ENCODE measurements around the gene SLC25A17. TPM values are rescaled to one million over a fixed set of nuclear protein-coding genes. Genes with fewer than 3 reads are reported as not detected.
"Not testable (repeated sequence)": the region's sequence is repeated elsewhere in the genome, so short reads cannot be mapped to it uniquely, and the experiment has no call there.

Gene SLC25A17
- polyA plus RNA-seq, 1 experiment: 16.7 TPM

DNA sequence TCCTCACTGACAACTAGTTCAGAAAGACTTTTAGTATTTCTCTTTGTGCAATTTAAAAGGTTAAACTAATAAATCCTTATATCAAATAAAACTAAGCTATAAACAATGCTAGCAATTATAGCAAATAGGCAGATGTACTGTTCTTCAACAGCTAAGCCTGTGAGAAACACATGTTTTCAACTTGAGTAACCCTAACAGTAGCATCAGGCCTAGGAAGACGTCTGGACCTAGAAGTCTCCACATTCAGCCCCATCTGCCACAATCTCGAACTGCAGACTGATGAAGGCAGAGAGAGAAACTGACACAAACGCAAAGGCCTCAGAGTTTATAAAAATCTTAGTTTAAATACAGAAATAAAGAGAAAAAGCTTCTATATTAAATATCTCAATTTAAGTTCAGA, 34.8 kb upstream of the SLC25A17 start:
- TF ChIP-seq, protein P1, sequence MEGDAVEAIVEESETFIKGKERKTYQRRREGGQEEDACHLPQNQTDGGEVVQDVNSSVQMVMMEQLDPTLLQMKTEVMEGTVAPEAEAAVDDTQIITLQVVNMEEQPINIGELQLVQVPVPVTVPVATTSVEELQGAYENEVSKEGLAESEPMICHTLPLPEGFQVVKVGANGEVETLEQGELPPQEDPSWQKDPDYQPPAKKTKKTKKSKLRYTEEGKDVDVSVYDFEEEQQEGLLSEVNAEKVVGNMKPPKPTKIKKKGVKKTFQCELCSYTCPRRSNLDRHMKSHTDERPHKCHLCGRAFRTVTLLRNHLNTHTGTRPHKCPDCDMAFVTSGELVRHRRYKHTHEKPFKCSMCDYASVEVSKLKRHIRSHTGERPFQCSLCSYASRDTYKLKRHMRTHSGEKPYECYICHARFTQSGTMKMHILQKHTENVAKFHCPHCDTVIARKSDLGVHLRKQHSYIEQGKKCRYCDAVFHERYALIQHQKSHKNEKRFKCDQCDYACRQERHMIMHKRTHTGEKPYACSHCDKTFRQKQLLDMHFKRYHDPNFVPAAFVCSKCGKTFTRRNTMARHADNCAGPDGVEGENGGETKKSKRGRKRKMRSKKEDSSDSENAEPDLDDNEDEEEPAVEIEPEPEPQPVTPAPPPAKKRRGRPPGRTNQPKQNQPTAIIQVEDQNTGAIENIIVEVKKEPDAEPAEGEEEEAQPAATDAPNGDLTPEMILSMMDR (IDR thresholded peaks at IDR 0.05; ENCODE audit: insufficient read depth, low read depth, low read length): no peak
- Histone ChIP-seq H3K36me3 (ENCODE audit: control insufficient read depth, insufficient read depth, low read length) (peaks cover 2% of the 10 kb centered on the region), H3K27me3 (ENCODE audit: control insufficient read depth, insufficient read depth, low read length) (no peaks in the 10 kb centered on the region), H3K4me3 (ENCODE audit: low read depth, low read length) (no peak overlapping the region)
- CTCF ChIA-PET: interaction anchor here (1.0 kb wide), 1 partner anchor 171 kb away, joined by 3 read pairs; no protein-coding TSS in a partner anchor
- POLR2A ChIA-PET: no interaction called here
- no peak for DNase-seq (ENCODE audit: low read depth)

GRCh38 chr22:40853333-40853732, 34.2 kb upstream of the SLC25A17 start:
- no peak for DNase-seq (ENCODE audit: low read depth)
- POLR2A ChIA-PET: no interaction called here
- no peaks in the 10 kb centered on the region for H3K27me3 ChIP-seq (ENCODE audit: control insufficient read depth, insufficient read depth, low read length)
- H3K4me3 ChIP-seq (ENCODE audit: low read depth, low read length): no peak overlapping the region
- CTCF ChIA-PET: interaction anchor here (0.6 to 1.7 kb wide), 3 partner anchors 15 to 170 kb away, joined by 3 read pairs; no protein-coding TSS in a partner anchor
- TF ChIP-seq, protein P1 (IDR thresholded peaks at IDR 0.05; ENCODE audit: insufficient read depth, low read depth, low read length): no peak
- H3K36me3 ChIP-seq (ENCODE audit: control insufficient read depth, insufficient read depth, low read length): peaks cover 2% of the 10 kb centered on the region

- POLR2A ChIA-PET; CTCF ChIA-PET; H3K4me3 ChIP-seq (ENCODE audit: low read depth, low read length); H3K36me3 ChIP-seq (ENCODE audit: control insufficient read depth, insufficient read depth, low read length); DNase-seq (ENCODE audit: low read depth); H3K27me3 ChIP-seq (ENCODE audit: control insufficient read depth, insufficient read depth, low read length): not testable (repeated sequence)
Observed at GRCh38 chr22:40845816-40846215, 26.7 kb upstream of the SLC25A17 start.

- ChIA-PET POLR2A (no interaction called here), CTCF (no interaction called here)
- DNase-seq (ENCODE audit: low read depth): no peak
Observed at GRCh38 chr22:40844951-40845350, 25.8 kb upstream of the SLC25A17 start.

GRCh38 chr22:40838486-40838885, 19.3 kb upstream of the SLC25A17 start:
- DNase-seq (ENCODE audit: low read depth): no peak
- peaks cover 8% of the 10 kb centered on the region for H3K36me3 ChIP-seq (ENCODE audit: control insufficient read depth, insufficient read depth, low read length)
- TF ChIP-seq, protein P1 (IDR thresholded peaks at IDR 0.05; ENCODE audit: insufficient read depth, low read depth, low read length): no peak
- H3K27me3 ChIP-seq (ENCODE audit: control insufficient read depth, insufficient read depth, low read length): no peaks in the 10 kb centered on the region
- ChIA-PET CTCF (interaction anchor here (1.4 kb wide), 1 partner anchor 14 kb away, joined by 3 read pairs; no protein-coding TSS in a partner anchor), POLR2A (no interaction called here)
- H3K4me3 ChIP-seq (ENCODE audit: low read depth, low read length): no peak overlapping the region

More at GRCh38 chr22:40844951-40845350, 25.8 kb upstream of the SLC25A17 start:
- H3K27me3 ChIP-seq (ENCODE audit: control insufficient read depth, insufficient read depth, low read length): no peaks in the 10 kb centered on the region
- H3K4me3 ChIP-seq (ENCODE audit: low read depth, low read length): no peak overlapping the region
- TF ChIP-seq, protein P1 (IDR thresholded peaks at IDR 0.05; ENCODE audit: insufficient read depth, low read depth, low read length): no peak
- H3K36me3 ChIP-seq (ENCODE audit: control insufficient read depth, insufficient read depth, low read length): peaks cover 6% of the 10 kb centered on the region

DNA sequence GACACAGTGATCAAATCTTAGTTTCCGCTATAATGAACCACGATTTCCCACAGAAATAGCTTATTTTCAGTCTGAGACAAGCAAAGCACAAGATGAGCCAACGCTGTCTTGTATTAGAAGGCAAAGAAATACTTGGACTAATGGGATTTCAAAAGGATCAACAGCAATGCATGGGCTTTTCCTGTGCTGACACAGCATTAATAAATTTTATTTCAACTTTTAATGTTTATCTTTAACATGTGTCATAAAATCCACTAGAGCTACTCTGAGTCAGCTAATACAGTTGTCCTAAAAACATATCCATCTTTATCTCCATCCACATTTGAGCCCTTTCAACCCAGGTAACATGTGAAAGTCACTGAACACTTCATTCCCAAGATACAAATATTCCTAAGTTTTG, 15.5 kb upstream of the SLC25A17 start:
- POLR2A ChIA-PET: no interaction called here
- DNase-seq (ENCODE audit: low read depth): no peak
- CTCF ChIA-PET: interaction anchor here (1.5 kb wide), 1 partner anchor 8 kb away, joined by 3 read pairs; no protein-coding TSS in a partner anchor
- Histone ChIP-seq H3K4me3 (ENCODE audit: low read depth, low read length) (no peak overlapping the region), H3K36me3 (ENCODE audit: control insufficient read depth, insufficient read depth, low read length) (peaks cover 7% of the 10 kb centered on the region), H3K27me3 (ENCODE audit: control insufficient read depth, insufficient read depth, low read length) (no peaks in the 10 kb centered on the region)
- TF ChIP-seq, protein P1 (IDR thresholded peaks at IDR 0.05; ENCODE audit: insufficient read depth, low read depth, low read length): no peak
